Hepatocyte (in vitro differentiated cells): ENCODE measurements around the gene TMEM185B. TPM values are rescaled to one million over a fixed set of nuclear protein-coding genes. Genes with fewer than 3 reads are reported as not detected.

Experiments
- DNase-seq: peaks from one replicate; pipeline ENCODE4 v3.0.0-alpha.2; 2016; ENCODE audit warnings: low spot score
- H2AFZ ChIP-seq: fragments of 200-600 bp; sonication (generic); 2 replicates; pipeline ENCODE4 v1.6.0; 2016; ENCODE audit warnings: antibody characterized with exemption, mild to moderate bottlenecking
- H3K27ac ChIP-seq: fragments of 200-600 bp; sonication (generic); 2 replicates; pipeline ENCODE4 v1.5.1; 2016; ENCODE audit warnings: mild to moderate bottlenecking
- H3K27me3 ChIP-seq: fragments of 200-600 bp; sonication (generic); 2 replicates; pipeline ENCODE4 v1.6.1; 2016
- H3K36me3 ChIP-seq: fragments of 200-600 bp; sonication (generic); replicated peaks from 2 replicates; pipeline ENCODE4 v1.5.1; 2016; ENCODE audit warnings: low read depth; ENCODE audit not compliant: insufficient read depth
- H3K4me1 ChIP-seq: fragments of 200-600 bp; sonication (generic); 2 replicates; pipeline ENCODE4 v1.5.1; 2016; ENCODE audit warnings: mild to moderate bottlenecking, moderate library complexity; ENCODE audit not compliant: insufficient read depth
- H3K4me2 ChIP-seq: fragments of 200-600 bp; sonication (generic); 2 replicates; pipeline ENCODE4 v1.6.0; 2016
- H3K4me3 ChIP-seq: fragments of 200-600 bp; sonication (generic); 2 replicates; pipeline ENCODE4 v1.5.1; 2016; ENCODE audit warnings: mild to moderate bottlenecking
- H3K79me2 ChIP-seq: fragments of 200-600 bp; sonication (generic); 2 replicates; pipeline ENCODE4 v1.6.0; 2017; ENCODE audit warnings: mild to moderate bottlenecking
- H3K9me2 ChIP-seq: fragments of 200-600 bp; sonication (generic); replicated peaks from 2 replicates; pipeline ENCODE4 v1.6.0; 2017; ENCODE audit warnings: mild to moderate bottlenecking; ENCODE audit not compliant: insufficient read depth
- H3K9me3 ChIP-seq: fragments of 200-600 bp; sonication (generic); 2 replicates; pipeline ENCODE4 v1.5.1; 2016; ENCODE audit warnings: low read depth, mild to moderate bottlenecking
- H4K20me1 ChIP-seq: fragments of 200-600 bp; sonication (generic); 2 replicates; pipeline ENCODE4 v1.6.0; 2016; ENCODE audit warnings: mild to moderate bottlenecking; ENCODE audit not compliant: insufficient read depth, poor library complexity, severe bottlenecking
- EZH2 ChIP-seq: fragments of 200-600 bp; sonication (generic); IDR thresholded peaks from 2 replicates; pipeline ENCODE4 v1.6.1; 2016; ENCODE audit warnings: antibody characterized with exemption, mild to moderate bottlenecking, borderline replicate concordance
- EZH2phosphoT487 ChIP-seq: fragments of 200-600 bp; sonication (generic); IDR thresholded peaks from one replicate; pipeline ENCODE4 v1.6.1; 2018; ENCODE audit warnings: antibody characterized with exemption, mild to moderate bottlenecking, low read depth, moderate library complexity; ENCODE audit not compliant: unreplicated experiment, severe bottlenecking
- WGBS: methylation state at CpG from one replicate; pipeline ENCODE4 v1.1.6; 2016; ENCODE audit warnings: low lambda C conversion rate; ENCODE audit errors: missing lambda C conversion rate; 5-methylcytosine and 5-hydroxymethylcytosine counted together
- polyA plus RNA-seq: library from polyadenylated mRNA; unstranded; fragments of >200 nt; fragmentation: Nextera tagmentation; extraction: Ambion mirVana; gene quantifications from 2 replicates; pipeline ENCODE4 v1.2.1, GENCODE V29; 2016
- total RNA-seq: library from RNA; depleted of rRNA; stranded (reverse); fragments of >200 nt; gene quantifications from 2 replicates; pipeline ENCODE4 v1.2.3, GENCODE V29; 2014
- TF ChIP-seq, protein P1 (sequence below): fragments of 200-600 bp; sonication (generic); IDR thresholded peaks from 2 replicates; pipeline ENCODE4 v1.5.1; 2016; ENCODE audit warnings: antibody characterized with exemption, mild to moderate bottlenecking; ENCODE audit not compliant: poor library complexity

The TMEM185B gene
- total and polyA plus RNA-seq, 2 experiments from 2014 or later, result 24.0 to 26.2 TPM

DNA sequence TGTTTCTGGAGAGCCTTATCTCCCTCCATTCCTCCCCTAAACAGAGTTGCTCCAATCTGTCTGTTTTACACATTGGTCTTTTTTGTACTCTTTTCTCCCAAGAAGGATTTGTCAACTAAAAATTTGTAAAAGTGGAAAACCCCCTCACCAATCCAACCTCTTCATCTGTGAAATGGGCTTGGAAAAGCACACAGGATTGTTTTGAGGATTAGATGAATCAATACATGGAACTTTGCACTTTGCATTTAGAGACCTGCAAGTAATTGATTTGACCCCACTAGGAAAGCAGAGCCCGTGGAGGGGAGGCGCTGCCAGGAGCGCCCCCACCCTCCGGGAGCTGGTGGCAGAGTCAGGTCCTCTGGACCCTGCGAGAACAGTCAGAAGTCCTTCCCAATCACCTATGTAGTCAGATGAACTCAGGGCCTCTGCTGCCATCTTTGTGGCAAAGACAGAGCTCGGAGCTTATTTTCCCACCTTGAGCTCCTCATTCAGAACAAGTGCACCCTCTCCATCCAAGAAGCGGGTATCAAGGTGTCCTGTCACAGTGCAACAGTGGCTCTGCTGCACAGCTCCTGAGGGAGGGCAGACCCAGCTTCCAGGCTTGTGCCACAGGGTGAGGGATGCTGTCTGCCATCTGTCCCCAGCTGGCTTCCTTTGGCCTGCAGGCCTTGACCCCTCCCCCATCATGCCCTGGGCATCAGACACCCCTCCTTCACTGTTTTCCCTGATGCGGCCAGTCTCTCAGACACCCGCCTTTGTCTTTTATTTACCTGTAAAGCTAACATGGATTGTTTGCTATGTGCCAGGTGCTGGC lies 1.7 kb upstream of the TMEM185B start:
- DNase-seq, result no peak
- H3K27me3 ChIP-seq, result no peaks in the 10 kb centered on the region
- H3K4me2 ChIP-seq, result no peak overlapping the region
- peaks cover 22% of the 10 kb centered on the region for H3K79me2 ChIP-seq
- no peaks in the 10 kb centered on the region for H4K20me1 ChIP-seq
- H3K36me3 ChIP-seq, result no peaks in the 10 kb centered on the region
- peaks cover 18% of the 10 kb centered on the region for H3K4me1 ChIP-seq
- no peak overlapping the region for H3K27ac ChIP-seq
- no peak overlapping the region for H3K4me3 ChIP-seq
- WGBS, result 85% methylated on average over 9 of the region's 9 CpGs
- TF ChIP-seq, protein P1, sequence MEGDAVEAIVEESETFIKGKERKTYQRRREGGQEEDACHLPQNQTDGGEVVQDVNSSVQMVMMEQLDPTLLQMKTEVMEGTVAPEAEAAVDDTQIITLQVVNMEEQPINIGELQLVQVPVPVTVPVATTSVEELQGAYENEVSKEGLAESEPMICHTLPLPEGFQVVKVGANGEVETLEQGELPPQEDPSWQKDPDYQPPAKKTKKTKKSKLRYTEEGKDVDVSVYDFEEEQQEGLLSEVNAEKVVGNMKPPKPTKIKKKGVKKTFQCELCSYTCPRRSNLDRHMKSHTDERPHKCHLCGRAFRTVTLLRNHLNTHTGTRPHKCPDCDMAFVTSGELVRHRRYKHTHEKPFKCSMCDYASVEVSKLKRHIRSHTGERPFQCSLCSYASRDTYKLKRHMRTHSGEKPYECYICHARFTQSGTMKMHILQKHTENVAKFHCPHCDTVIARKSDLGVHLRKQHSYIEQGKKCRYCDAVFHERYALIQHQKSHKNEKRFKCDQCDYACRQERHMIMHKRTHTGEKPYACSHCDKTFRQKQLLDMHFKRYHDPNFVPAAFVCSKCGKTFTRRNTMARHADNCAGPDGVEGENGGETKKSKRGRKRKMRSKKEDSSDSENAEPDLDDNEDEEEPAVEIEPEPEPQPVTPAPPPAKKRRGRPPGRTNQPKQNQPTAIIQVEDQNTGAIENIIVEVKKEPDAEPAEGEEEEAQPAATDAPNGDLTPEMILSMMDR, result no peak
- no peak for TF ChIP-seq EZH2phosphoT487
- no peak for TF ChIP-seq EZH2
- H2AFZ ChIP-seq, result no peak overlapping the region
- peaks cover 4% of the 10 kb centered on the region for H3K9me3 ChIP-seq
- H3K9me2 ChIP-seq, result no peaks in the 10 kb centered on the region

DNA sequence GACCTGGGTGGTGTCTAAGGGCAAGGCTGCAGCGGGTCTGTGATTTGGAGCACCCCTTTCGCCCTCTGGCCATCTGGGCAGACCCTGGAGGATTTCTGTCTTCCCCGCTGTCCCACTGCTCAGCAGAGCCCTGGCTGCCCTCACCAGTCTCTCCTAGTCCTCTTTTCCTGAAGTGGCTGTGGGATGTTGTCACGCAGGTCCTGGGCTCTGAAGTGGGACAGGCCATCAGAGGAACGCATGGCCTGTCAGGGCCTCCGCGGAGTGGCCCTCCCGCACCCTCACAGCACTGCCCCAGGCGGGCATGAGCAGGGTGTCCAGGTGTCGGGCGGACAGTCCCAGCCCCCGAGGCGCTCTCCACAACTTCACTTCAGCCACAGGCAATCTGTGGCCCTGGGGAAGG lies 1.1 kb upstream of the TMEM185B start:
- TF ChIP-seq EZH2phosphoT487 (no peak), EZH2 (no peak)
- TF ChIP-seq, protein P1, result no peak
- no peaks in the 10 kb centered on the region for H3K9me2 ChIP-seq
- peaks cover 22% of the 10 kb centered on the region for H3K79me2 ChIP-seq
- 96% methylated on average over 13 of the region's 13 CpGs for WGBS
- H4K20me1 ChIP-seq, result no peaks in the 10 kb centered on the region
- H3K4me2 ChIP-seq, result peak overlapping the region; percentile 94
- H3K27me3 ChIP-seq, result no peaks in the 10 kb centered on the region
- H2AFZ ChIP-seq, result no peak overlapping the region
- DNase-seq, result no peak
- H3K27ac ChIP-seq, result peak overlapping the region; percentile 96
- peak overlapping the region; percentile 84 for H3K4me3 ChIP-seq
- peaks cover 4% of the 10 kb centered on the region for H3K9me3 ChIP-seq
- H3K36me3 ChIP-seq, result no peaks in the 10 kb centered on the region
- peaks cover 15% of the 10 kb centered on the region for H3K4me1 ChIP-seq

DNA sequence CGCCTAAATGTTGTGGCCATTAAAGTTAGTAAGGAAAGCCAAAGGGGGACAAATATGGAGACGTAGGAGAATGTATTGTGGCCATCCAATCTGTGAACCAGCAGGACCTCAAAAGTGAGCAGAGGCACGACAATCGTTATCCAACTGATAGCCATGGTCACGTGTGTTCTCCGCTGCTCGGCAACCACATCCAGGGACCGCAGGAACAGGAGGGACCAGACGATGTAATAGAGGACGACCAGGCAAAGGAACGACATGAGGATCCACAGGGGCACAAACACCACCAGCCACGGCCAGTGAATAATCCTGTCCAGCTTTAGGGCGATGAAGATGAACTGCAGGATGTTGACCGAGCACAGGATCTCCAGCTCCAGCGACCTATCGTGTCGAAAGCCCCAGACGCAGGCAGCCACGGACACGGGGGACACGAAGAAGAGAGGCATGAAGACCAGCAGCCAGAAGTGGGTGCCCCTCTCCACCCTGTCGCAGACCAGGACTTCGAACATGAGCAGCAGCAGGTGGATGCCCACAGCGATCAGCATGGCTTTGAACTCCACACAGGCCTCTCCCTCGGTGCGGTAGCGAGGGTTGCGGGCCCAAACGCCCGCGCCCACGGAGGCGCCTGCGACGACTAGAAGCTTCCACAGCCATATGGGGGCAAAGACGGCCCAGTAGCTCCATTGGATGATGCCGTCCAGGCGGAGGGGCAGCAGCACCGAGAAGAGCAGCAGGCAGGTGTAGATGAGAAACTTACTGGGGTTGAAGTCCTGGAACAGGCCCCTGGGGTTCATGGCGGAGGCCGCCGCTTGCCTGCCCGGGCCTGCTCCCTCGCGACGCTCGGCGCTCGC lies 790 bp downstream of the TMEM185B start:
- Histone ChIP-seq H3K36me3 (no peaks in the 10 kb centered on the region), H4K20me1 (no peaks in the 10 kb centered on the region), H3K27ac (peak overlapping the region; percentile 96), H3K4me1 (peaks cover 15% of the 10 kb centered on the region), H3K27me3 (no peaks in the 10 kb centered on the region), H2AFZ (peak overlapping the region; percentile 83), H3K4me3 (peak overlapping the region; percentile 84), H3K79me2 (peaks cover 22% of the 10 kb centered on the region), H3K4me2 (peak overlapping the region; percentile 94), H3K9me2 (no peaks in the 10 kb centered on the region), H3K9me3 (peaks cover 4% of the 10 kb centered on the region)
- WGBS, result 83% methylated on average over 47 of the region's 49 CpGs
- TF ChIP-seq EZH2phosphoT487 (no peak), EZH2 (no peak)
- TF ChIP-seq, protein P1, result no peak
- DNase-seq, result no peak
